C1 segment of cervical spinal cord (tissue), 14 donors: ENCODE data around the gene CUEDC2.

Experiments
- DNase-seq, 14 donors: peaks; one replicate each; lab custom pipeline; 2025; lab: John Stamatoyannopoulos, UW

Gene CUEDC2

GRCh38 chr10:102432162-102432950 is at the start of gene CUEDC2:
CUEDC2 (minus strand) TSS chr10:102432574; CDS start chr10:102425188, 7,386 bp downstream.
- peak; percentile 51 to 96 (median 92) for DNase-seq

GRCh38 chr10:102480396-102480795 is 48.0 kb upstream of the CUEDC2 start:
- no peak for DNase-seq

GRCh38 chr10:102479651-102480050 is 47.3 kb upstream of the CUEDC2 start:
- no peak for DNase-seq

GRCh38 chr10:102476466-102477141 is 44.2 kb upstream of the CUEDC2 start:
- DNase-seq = peak in 1 of 14 donors; percentile 5

GRCh38 chr10:102475451-102476040 is 43.2 kb upstream of the CUEDC2 start:
- DNase-seq = no peak

- DNase-seq = no peak
Measured at GRCh38 chr10:102473445-102474331, 41.3 kb upstream of the CUEDC2 start.

GRCh38 chr10:102470579-102471546 is 38.5 kb upstream of the CUEDC2 start:
- DNase-seq = no peak

GRCh38 chr10:102468683-102469082 is 36.3 kb upstream of the CUEDC2 start:
- DNase-seq = no peak

- DNase-seq = no peak
Measured at GRCh38 chr10:102467971-102468438, 35.6 kb upstream of the CUEDC2 start.

- no peak for DNase-seq
Measured at GRCh38 chr10:102467318-102467717, 34.9 kb upstream of the CUEDC2 start.

GRCh38 chr10:102465466-102465865 is 33.1 kb upstream of the CUEDC2 start:
- no peak for DNase-seq

GRCh38 chr10:102463983-102464382 is 31.6 kb upstream of the CUEDC2 start:
- no peak for DNase-seq

- peak in 1 of 14 donors; percentile 23 for DNase-seq
Measured at GRCh38 chr10:102462512-102463054, 30.2 kb upstream of the CUEDC2 start.

GRCh38 chr10:102461187-102462054 is 29.0 kb upstream of the CUEDC2 start:
- peak in 13 of 14 donors; percentile 43 to 91 (median 76) for DNase-seq

- DNase-seq = no peak
Measured at GRCh38 chr10:102460836-102461186, 28.4 kb upstream of the CUEDC2 start.

GRCh38 chr10:102458656-102459055 is 26.3 kb upstream of the CUEDC2 start:
- no peak for DNase-seq

GRCh38 chr10:102457591-102458150 is 25.3 kb upstream of the CUEDC2 start:
- peak in 1 of 14 donors; percentile 22 for DNase-seq

- DNase-seq = no peak
Measured at GRCh38 chr10:102455893-102456471, 23.6 kb upstream of the CUEDC2 start.
